Gastroesophageal sphincter (tissue), 3 donors: ENCODE results near the gene TMTC1.

Source experiments
- POLR2AphosphoS5 ChIP-seq: sonication (generic); formaldehyde crosslinking; IDR thresholded peaks from one replicate; pipeline ENCODE4 v1.6.1; 2017; ENCODE audit warnings: antibody characterized with exemption
- TF ChIP-seq, protein P1 (sequence below), 4 experiments: fragments of 200-600 bp in 2 of 4; fragments of 450-650 bp in 2 of 4; sonication (generic) in 1 of 4; IDR thresholded peaks; one replicate each; pipeline ENCODE4 v1.5.1; 2017 to 2019; ENCODE audit warnings: antibody characterized with exemption in 4 of 4, mild to moderate bottlenecking in 2 of 4, moderate library complexity in 2 of 4

DNA sequence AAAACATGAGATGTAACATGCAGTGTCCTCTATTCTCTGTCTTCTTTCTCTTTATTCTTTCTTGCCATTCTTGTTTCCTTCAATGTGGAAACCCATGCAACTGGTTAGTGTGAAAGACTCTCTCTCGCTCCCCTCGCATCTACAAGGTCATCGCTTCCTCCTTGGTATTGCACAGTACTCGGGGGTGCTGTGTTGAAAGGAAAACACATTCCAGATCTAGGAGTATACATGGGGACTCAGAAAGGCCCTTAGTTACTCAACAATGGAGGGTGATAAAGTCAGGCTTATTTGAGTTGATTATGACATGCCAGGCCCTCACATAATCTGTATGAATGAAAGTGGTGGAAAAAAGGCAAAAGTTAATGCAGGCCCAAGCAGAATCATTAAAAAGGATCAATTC, 210.8 kb downstream of the TMTC1 start:
- TF ChIP-seq, protein P1, sequence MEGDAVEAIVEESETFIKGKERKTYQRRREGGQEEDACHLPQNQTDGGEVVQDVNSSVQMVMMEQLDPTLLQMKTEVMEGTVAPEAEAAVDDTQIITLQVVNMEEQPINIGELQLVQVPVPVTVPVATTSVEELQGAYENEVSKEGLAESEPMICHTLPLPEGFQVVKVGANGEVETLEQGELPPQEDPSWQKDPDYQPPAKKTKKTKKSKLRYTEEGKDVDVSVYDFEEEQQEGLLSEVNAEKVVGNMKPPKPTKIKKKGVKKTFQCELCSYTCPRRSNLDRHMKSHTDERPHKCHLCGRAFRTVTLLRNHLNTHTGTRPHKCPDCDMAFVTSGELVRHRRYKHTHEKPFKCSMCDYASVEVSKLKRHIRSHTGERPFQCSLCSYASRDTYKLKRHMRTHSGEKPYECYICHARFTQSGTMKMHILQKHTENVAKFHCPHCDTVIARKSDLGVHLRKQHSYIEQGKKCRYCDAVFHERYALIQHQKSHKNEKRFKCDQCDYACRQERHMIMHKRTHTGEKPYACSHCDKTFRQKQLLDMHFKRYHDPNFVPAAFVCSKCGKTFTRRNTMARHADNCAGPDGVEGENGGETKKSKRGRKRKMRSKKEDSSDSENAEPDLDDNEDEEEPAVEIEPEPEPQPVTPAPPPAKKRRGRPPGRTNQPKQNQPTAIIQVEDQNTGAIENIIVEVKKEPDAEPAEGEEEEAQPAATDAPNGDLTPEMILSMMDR (IDR thresholded peaks at IDR 0.05), result no peak
- TF ChIP-seq POLR2AphosphoS5, result no peak
